AG10803 (cell line): Measurements from ENCODE around the gene GAB1.

Source experiments
- DNase-seq: peaks from one replicate; pipeline ENCODE4 v3.0.0; 2010; ENCODE audit warnings: low read depth
- H3K4me3 ChIP-seq: 2 replicates; pipeline ENCODE4 v1.5.1; 2011; ENCODE audit warnings: mild to moderate bottlenecking, low read length, control low read depth
- TF ChIP-seq, protein P1 (sequence below): conservative IDR thresholded peaks from 2 replicates; pipeline ENCODE4 v1.5.1; 2011; ENCODE audit warnings: mild to moderate bottlenecking, low read length, control low read depth, inconsistent platforms

GAB1 gene

DNA sequence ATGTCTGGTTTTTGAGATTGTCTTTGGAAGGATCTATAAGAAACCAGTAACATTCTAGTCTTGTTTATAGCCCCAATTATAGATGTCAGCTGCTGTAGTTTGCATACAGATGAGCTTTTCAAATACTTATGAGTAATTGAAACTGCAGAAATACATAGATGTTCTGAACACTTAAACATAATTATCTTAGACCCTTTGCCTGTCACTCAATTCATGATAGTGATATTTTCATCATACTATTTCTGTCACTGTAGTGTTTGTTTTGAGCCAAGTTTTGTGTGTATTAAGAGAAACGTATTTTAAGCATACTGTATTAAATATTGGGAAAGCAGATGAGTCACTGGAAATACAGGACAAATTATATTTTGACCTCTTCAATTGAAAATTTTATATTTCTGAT, 107.1 kb downstream of the GAB1 start:
- DNase-seq = no peak
- no peak overlapping the region for H3K4me3 ChIP-seq
- TF ChIP-seq, protein P1, sequence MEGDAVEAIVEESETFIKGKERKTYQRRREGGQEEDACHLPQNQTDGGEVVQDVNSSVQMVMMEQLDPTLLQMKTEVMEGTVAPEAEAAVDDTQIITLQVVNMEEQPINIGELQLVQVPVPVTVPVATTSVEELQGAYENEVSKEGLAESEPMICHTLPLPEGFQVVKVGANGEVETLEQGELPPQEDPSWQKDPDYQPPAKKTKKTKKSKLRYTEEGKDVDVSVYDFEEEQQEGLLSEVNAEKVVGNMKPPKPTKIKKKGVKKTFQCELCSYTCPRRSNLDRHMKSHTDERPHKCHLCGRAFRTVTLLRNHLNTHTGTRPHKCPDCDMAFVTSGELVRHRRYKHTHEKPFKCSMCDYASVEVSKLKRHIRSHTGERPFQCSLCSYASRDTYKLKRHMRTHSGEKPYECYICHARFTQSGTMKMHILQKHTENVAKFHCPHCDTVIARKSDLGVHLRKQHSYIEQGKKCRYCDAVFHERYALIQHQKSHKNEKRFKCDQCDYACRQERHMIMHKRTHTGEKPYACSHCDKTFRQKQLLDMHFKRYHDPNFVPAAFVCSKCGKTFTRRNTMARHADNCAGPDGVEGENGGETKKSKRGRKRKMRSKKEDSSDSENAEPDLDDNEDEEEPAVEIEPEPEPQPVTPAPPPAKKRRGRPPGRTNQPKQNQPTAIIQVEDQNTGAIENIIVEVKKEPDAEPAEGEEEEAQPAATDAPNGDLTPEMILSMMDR = no peak

DNA sequence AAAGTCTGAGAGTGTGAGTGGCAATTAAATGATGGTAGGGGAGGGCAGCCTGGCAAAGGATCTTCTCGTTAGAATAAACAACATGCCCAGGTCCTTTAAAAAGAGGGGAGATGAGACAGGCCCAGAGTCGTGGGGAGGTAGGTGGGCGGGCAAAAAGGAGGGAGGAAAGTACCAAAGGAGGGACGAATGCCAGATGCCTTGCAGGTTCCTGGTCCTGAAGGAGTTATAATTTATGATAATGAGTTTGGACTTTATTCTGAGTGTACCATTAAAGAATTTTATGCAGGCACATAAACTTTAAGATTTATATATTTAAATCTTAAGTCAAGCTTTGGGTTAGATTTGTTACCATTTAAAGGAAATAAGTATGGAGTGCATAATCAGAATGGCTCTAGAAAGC, 114.5 kb downstream of the GAB1 start:
- TF ChIP-seq, protein P1 = no peak
- no peak for DNase-seq
- no peak overlapping the region for H3K4me3 ChIP-seq

DNA sequence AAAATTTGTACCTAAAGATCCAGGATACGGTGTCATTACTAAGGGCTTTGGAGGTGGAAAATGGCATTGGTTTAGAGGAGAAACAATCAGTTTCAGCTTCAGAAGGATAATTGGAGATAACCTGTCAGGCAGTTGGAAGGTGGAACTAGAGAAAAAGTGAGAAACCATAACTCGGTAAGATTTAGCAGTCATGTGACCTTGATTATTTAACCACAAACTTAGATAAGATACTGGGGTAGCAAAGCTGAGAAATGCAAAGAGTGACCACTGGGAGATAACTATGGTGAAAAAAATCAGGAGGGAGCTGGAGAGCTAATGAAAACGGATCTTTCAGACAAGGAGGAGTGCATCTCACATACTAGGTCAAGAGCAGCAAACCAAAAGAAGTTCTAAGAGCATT, 118.5 kb downstream of the GAB1 start:
- TF ChIP-seq, protein P1 = no peak
- no peak for DNase-seq
- H3K4me3 ChIP-seq = no peak overlapping the region

DNA sequence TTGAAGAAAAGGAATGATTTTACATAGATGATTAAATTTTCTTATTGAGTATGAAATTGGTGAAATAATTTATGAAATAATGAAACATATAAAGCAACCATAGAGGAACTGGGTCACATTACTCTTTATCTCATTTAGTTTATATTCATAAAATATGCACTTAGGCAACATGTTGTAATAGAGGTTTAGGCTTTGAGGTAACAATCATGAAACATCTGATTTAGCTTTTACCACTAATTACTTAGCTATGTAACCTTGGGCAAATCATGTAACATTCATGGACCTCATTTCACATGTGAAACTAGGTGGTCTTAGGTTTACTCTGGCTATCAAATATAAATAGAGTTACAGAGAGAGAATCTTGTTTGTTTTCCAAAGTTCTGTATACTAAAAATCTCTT, 122.3 kb downstream of the GAB1 start:
- DNase-seq = peak; percentile 9
- TF ChIP-seq, protein P1 = no peak
- H3K4me3 ChIP-seq = no peak overlapping the region

DNA sequence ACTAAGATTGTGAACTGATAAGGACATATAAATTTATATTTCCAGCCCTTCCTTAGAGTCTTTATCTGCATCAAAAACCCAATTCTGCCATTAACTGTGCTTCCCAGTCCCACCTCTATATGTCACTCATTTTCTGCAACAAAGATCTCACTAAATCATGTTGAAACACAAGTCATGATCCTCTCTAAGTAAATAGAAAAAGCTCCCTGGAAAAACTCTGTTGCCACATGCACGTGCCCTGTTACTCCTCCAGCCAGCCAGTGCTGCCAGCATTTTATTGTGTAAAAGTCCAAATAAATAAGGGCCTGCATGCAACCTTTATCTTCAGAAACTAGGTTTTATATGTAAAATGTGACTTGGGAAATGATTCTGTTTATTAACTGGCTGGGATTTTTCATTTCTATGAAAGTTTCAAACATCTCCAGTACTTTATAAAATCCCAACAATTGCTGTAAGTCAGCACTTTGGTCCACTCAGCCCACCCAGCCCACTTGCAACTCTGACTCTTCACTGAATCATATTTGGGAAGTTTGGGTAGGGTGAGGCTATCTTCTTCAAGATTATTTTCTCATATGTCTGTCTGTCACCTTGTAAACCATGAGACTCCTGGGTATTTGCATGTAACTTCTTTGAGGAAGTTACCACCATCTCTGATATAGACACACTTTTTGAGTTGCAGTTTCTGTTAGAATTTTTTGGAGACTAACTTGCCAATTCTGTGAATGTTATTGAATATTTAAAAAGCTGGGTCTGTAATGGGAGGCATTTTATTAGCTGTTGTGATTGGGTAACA, 136.9 kb downstream of the GAB1 start:
- no peak for DNase-seq
- no peak overlapping the region for H3K4me3 ChIP-seq
- TF ChIP-seq, protein P1 = no peak

DNA sequence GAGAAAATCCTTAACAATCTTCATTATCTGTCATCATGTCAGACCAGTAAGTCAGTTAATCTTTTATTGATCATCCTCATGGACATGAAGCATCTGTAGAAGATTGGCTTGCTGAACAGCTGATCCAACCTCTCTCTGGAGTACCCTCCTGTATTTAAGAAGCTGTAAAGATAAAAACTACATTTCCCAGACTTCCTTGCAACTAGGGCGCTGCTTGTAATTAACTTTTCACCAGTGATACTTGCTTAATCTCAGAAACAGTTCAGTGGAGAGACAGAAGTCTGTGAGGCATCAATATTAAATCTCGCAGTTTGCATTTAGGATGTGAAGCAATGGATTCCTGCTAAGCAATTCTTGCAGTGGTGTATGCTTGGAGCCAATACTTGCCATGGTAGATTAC, 140.8 kb downstream of the GAB1 start:
- DNase-seq = no peak
- H3K4me3 ChIP-seq = no peak overlapping the region
- TF ChIP-seq, protein P1 = no peak

DNA sequence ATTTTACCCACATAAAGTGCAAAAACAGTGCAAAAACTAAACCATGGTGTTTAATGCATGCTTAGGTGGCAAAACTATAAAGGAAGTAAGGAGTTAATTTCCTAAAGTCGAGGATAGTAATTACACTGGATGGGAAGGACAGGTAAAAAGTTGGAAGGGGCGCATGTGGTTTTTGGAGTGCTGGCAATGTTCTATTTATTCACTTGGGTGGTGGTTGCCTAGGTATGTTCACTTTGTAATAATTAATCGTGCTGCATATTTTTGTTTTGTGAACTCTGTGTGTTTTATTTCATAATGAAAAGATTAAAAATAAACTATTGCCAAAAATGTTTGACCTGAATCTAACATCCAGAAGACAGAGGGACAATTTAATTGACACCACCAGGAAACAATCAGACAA, 144.7 kb downstream of the GAB1 start:
- H3K4me3 ChIP-seq = no peak overlapping the region
- TF ChIP-seq, protein P1 = no peak
- DNase-seq = no peak
